Activated CD4-positive, alpha-beta memory T cell treated with anti-CD3 and anti-CD28 coated beads, Interleukin-2, amount 10 ng/mL, durations not matched to agents 7 days and 5 days (primary cell): ENCODE results near the gene SNED1. TPM values are rescaled to one million over a fixed set of nuclear protein-coding genes. Genes with fewer than 3 reads are reported as not detected.

ENCODE experiments used
- CTCF ChIA-PET: fragments of 350-600 bp; sonication (Branson Sonifier 250); formaldehyde crosslinking; loops from one replicate; lab custom pipeline; 2021; ENCODE audit warnings: antibody characterized with exemption, inconsistent platforms; lab: Charles Lee
- POLR2A ChIA-PET: fragments of 350-600 bp; sonication (Branson Sonifier 250); formaldehyde crosslinking; loops from one replicate; lab custom pipeline; 2021; ENCODE audit warnings: antibody characterized with exemption; lab: Charles Lee
- DNase-seq: peaks from one replicate; pipeline ENCODE4 v3.0.0-alpha.2; 2020
- H3K27ac Mint-ChIP-seq: one replicate; pipeline ENCODE4 v1.8.0; 2021; ENCODE audit warnings: mild to moderate bottlenecking, mixed read lengths
- H3K27me3 Mint-ChIP-seq: one replicate; pipeline ENCODE4 v1.8.0; 2021; ENCODE audit warnings: mixed read lengths
- H3K36me3 Mint-ChIP-seq: one replicate; pipeline ENCODE4 v1.8.0; 2021; ENCODE audit warnings: low read depth, mixed read lengths
- H3K4me1 Mint-ChIP-seq: one replicate; pipeline ENCODE4 v1.8.0; 2021; ENCODE audit warnings: mixed read lengths
- H3K4me3 Mint-ChIP-seq: one replicate; pipeline ENCODE4 v1.8.0; 2021; ENCODE audit warnings: mild to moderate bottlenecking, mixed read lengths
- H3K9me3 Mint-ChIP-seq: one replicate; pipeline ENCODE4 v1.8.0; 2021; ENCODE audit warnings: mixed read lengths
- total RNA-seq, 2 experiments: library from RNA; stranded (reverse); gene quantifications; one replicate each; pipeline ENCODE4 v1.2.3, GENCODE V29; 2021

The SNED1 gene
- total RNA-seq, 2 experiments from 2014 or later = 32.6 to 34.3 TPM

DNA sequence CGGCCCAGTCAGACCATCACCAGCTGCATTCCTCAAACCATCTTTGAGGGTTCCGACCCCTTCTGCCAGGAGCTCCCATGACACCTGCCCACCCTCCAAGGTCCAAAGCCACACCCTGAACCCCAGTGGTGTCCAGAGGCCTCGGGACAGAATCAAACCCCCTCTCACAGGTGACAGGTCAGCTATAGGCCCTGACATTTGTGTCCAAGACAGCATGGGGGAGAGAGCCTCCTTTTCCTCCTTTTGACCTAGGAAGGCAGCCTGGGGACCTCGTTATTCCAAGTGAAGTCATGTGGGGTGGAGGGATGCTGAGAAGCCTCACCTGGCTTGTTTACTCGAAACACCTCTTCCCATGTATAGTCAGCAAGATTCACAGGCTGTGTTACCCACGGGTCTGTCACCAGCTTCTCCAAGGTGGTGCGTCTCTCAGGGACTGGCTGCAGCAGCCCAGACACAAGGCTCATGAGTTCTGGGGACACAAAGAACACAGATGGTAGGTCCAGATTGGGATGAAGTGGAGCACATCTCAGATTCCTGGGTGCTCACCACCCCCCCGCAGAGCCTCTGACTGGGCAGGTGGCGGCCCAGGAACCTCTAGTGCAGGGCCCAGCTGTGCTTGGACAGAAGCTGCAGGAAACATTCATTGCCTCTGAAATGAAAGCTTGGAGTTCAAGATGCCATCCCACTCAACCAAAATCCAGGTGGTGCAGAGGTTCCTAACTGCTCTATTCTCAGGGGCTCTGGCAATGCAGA, 108.8 kb downstream of the SNED1 start:
- Mint-ChIP-seq H3K4me3 (no peak overlapping the region), H3K27ac (peak overlapping the region; percentile 98), H3K36me3 (peaks cover 35% of the 10 kb centered on the region), H3K9me3 (no peaks in the 10 kb centered on the region), H3K4me1 (peaks cover 53% of the 10 kb centered on the region), H3K27me3 (no peaks in the 10 kb centered on the region)
- DNase-seq = no peak
- ChIA-PET POLR2A (interaction anchor here (4.4 kb wide), 1 partner anchor 43 kb away, joined by 17 read pairs; the partner anchor contains the start of genes PASK and PPP1R7), CTCF (no interaction called here)

- H3K36me3 Mint-ChIP-seq = peaks cover 35% of the 10 kb centered on the region
- POLR2A ChIA-PET = interaction anchor here (1.6 to 4.4 kb wide), 3 partner anchors 13 to 42 kb away, joined by 9 to 17 read pairs (median 10); partner anchors contain the start of genes PASK and PPP1R7
- CTCF ChIA-PET = interaction anchor here (1.2 kb wide), 1 partner anchor 41 kb away, joined by 3 read pairs; the partner anchor contains the start of gene PASK
- H3K4me3 Mint-ChIP-seq = peak overlapping the region; percentile 73
- H3K9me3 Mint-ChIP-seq = no peaks in the 10 kb centered on the region
- H3K27me3 Mint-ChIP-seq = no peaks in the 10 kb centered on the region
- peak overlapping the region; percentile 98 for H3K27ac Mint-ChIP-seq
- peak; percentile 40 for DNase-seq
- H3K4me1 Mint-ChIP-seq = peaks cover 51% of the 10 kb centered on the region
Observed at GRCh38 chr2:241108271-241109209, 110.1 kb downstream of the SNED1 start.

- peak; percentile 37 for DNase-seq
- Mint-ChIP-seq H3K4me1 (peaks cover 47% of the 10 kb centered on the region), H3K27me3 (no peaks in the 10 kb centered on the region), H3K4me3 (peak overlapping the region; percentile 73), H3K36me3 (peaks cover 42% of the 10 kb centered on the region), H3K27ac (peak overlapping the region; percentile 98), H3K9me3 (no peaks in the 10 kb centered on the region)
- ChIA-PET POLR2A (interaction anchor here (1.6 to 4.4 kb wide), 3 partner anchors 14 to 41 kb away, joined by 9 to 17 read pairs (median 10); partner anchors contain the start of genes PASK and PPP1R7), CTCF (interaction anchor here (1.2 kb wide), 1 partner anchor 40 kb away, joined by 3 read pairs; the partner anchor contains the start of gene PASK)
Observed at GRCh38 chr2:241109210-241110088, 111.0 kb downstream of the SNED1 start.

DNA sequence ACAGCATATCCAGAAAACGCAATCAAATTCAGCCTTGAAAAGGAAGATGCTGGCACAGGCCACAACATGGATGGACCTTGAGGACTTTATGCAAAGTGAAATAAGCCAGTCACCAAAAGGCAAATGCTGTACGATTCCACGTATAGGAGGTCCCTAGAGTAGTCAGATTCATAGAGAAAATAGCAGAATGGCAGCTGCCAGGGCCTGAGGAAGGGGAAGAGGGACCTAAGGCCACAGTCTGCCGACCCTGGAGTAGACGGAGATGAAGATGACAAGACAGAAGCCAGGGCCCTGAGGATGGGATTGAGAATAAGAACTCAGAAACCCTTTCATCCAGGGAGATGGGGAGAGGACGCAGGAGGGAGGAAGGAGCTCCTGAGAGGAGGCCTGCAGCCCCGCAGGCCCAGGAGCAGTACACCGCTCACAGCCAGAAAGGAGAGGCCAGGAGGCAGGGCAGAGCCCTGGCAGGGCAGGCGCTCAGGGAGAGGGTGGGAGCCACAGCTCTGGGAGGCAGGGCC, 111.7 kb downstream of the SNED1 start:
- peak overlapping the region; percentile 73 for H3K4me3 Mint-ChIP-seq
- no peak for DNase-seq
- peaks cover 49% of the 10 kb centered on the region for H3K36me3 Mint-ChIP-seq
- ChIA-PET POLR2A (interaction anchor here (1.6 to 4.4 kb wide), 3 partner anchors 8 to 40 kb away, joined by 6 to 17 read pairs (median 9); partner anchors contain the start of genes MTERF4, PASK and PPP1R7), CTCF (no interaction called here)
- H3K27ac Mint-ChIP-seq = peak overlapping the region; percentile 98
- H3K4me1 Mint-ChIP-seq = peaks cover 47% of the 10 kb centered on the region
- no peaks in the 10 kb centered on the region for H3K27me3 Mint-ChIP-seq
- no peaks in the 10 kb centered on the region for H3K9me3 Mint-ChIP-seq

DNA sequence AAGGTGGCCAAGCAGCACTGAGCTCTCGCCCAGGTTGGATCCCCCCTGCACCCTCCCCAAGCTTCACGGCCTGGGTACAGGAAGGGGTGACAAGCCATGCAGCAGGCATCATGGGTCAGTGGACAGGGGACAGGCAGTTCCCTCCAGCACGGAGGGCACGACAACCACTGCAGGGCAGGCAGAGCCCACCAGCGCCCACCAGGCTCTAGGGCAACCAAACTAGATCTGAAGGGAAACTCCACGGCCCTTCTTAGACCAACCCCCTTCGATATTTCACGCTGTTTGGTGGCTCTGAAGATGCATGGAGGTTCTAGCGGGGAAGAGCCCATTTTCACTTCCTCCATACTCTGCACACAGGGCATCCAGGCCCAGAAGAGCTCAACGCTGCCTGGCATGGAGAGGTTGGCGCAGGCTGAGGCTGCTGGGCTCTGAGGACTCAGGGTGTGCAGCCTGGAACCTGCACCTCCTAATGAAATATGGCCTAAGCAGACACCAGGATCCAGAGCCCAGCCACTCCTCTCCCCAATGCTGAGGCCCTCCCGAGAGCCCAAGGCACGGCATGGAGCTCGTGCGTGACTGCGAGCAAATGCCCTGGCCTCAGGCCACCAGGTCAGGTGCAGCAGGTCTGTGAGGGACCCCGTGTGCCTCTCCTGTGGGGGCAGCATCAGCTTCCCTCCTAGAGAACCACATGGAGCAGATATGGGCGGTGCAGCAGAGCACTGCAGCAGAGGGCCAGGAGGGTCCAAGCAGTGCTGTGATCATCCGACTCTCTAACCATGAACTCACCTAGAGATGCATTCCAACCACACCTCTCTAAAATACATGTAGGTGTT, 112.4 kb downstream of the SNED1 start:
- POLR2A ChIA-PET = interaction anchor here (1.6 to 4.4 kb wide), 2 partner anchors 9 to 39 kb away, joined by 6 to 17 read pairs; partner anchors contain the start of genes MTERF4, PASK and PPP1R7
- no peak for DNase-seq
- no peaks in the 10 kb centered on the region for H3K27me3 Mint-ChIP-seq
- H3K4me1 Mint-ChIP-seq = peaks cover 47% of the 10 kb centered on the region
- H3K4me3 Mint-ChIP-seq = peak overlapping the region; percentile 73
- H3K27ac Mint-ChIP-seq = peak overlapping the region; percentile 98
- H3K36me3 Mint-ChIP-seq = peaks cover 51% of the 10 kb centered on the region
- no peaks in the 10 kb centered on the region for H3K9me3 Mint-ChIP-seq
- CTCF ChIA-PET = no interaction called here

GRCh38 chr2:241111440-241111805, 113.0 kb downstream of the SNED1 start:
- Mint-ChIP-seq H3K4me3 (peak overlapping the region; percentile 73), H3K4me1 (peaks cover 47% of the 10 kb centered on the region), H3K9me3 (no peaks in the 10 kb centered on the region), H3K36me3 (peaks cover 54% of the 10 kb centered on the region), H3K27ac (peak overlapping the region; percentile 98), H3K27me3 (no peaks in the 10 kb centered on the region)
- CTCF ChIA-PET = no interaction called here
- DNase-seq = no peak
- POLR2A ChIA-PET = interaction anchor here (1.6 to 4.4 kb wide), 2 partner anchors 9 to 39 kb away, joined by 6 to 17 read pairs; partner anchors contain the start of genes MTERF4, PASK and PPP1R7

DNA sequence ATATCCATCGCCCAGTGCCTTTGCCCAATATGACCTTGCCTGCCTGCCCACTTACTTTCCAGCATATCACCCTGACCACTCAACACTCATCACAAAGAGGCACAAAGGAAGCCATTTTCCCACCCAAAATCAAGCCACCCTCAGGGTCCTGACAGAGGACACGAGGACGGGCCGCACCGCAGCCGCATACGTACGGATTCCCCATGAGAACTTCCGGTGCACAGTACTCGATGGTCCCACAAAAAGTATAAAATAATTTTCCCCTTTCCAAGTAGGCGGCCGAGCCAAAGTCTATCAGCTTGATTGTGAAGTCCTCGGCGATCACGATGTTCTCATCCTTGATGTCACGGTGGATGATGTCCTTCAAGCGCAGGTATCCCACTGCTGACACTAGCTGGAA, 113.6 kb downstream of the SNED1 start:
- ChIA-PET POLR2A (interaction anchor here (1.1 to 4.4 kb wide), 3 partner anchors 10 to 38 kb away, joined by 3 to 17 read pairs (median 6); partner anchors contain the start of genes MTERF4, PASK and PPP1R7), CTCF (no interaction called here)
- H3K4me3 Mint-ChIP-seq = peak overlapping the region; percentile 73
- peaks cover 53% of the 10 kb centered on the region for H3K36me3 Mint-ChIP-seq
- peaks cover 47% of the 10 kb centered on the region for H3K4me1 Mint-ChIP-seq
- H3K9me3 Mint-ChIP-seq = no peaks in the 10 kb centered on the region
- H3K27ac Mint-ChIP-seq = peak overlapping the region; percentile 98
- DNase-seq = no peak
- H3K27me3 Mint-ChIP-seq = no peaks in the 10 kb centered on the region

DNA sequence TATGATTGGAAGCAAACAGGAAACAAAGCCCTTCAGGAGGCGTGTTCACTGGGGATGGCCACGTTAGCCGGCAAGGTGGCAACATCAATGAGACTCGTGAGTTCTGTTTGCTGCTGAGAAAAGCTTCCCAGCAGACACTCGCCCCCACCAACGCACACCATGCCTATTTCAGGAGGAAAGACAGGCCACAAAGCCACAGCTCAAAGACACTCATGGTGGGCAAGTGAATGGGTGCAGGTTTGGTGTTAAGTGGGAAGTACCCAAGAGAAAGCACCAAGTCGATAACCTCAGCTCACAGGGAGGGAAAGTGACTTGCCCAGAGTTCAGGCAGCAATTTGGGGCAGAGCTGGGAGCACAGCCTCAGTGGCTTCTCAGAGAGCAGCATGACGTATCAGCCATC, 114.2 kb downstream of the SNED1 start:
- no peak for DNase-seq
- peaks cover 45% of the 10 kb centered on the region for H3K4me1 Mint-ChIP-seq
- no peaks in the 10 kb centered on the region for H3K27me3 Mint-ChIP-seq

GRCh38 chr2:241114836-241115235, 116.4 kb downstream of the SNED1 start:
- H3K9me3 Mint-ChIP-seq = no peaks in the 10 kb centered on the region
- H3K27me3 Mint-ChIP-seq = no peaks in the 10 kb centered on the region
- H3K27ac Mint-ChIP-seq = no peak overlapping the region
- ChIA-PET POLR2A (no interaction called here), CTCF (no interaction called here)
- no peak for DNase-seq
- H3K4me3 Mint-ChIP-seq = no peak overlapping the region
- H3K4me1 Mint-ChIP-seq = peaks cover 23% of the 10 kb centered on the region
- H3K36me3 Mint-ChIP-seq = peaks cover 44% of the 10 kb centered on the region

More for the DNA sequence above, 114.2 kb downstream of the SNED1 start:
- Mint-ChIP-seq H3K36me3 (peaks cover 50% of the 10 kb centered on the region), H3K9me3 (no peaks in the 10 kb centered on the region), H3K4me3 (peak overlapping the region; percentile 73), H3K27ac (peak overlapping the region; percentile 98)
- POLR2A ChIA-PET = interaction anchor here (1.0 to 1.4 kb wide), 3 partner anchors 10 to 37 kb away, joined by 3 to 6 read pairs (median 3); partner anchors contain the start of genes MTERF4 and PASK
- CTCF ChIA-PET = no interaction called here

DNA sequence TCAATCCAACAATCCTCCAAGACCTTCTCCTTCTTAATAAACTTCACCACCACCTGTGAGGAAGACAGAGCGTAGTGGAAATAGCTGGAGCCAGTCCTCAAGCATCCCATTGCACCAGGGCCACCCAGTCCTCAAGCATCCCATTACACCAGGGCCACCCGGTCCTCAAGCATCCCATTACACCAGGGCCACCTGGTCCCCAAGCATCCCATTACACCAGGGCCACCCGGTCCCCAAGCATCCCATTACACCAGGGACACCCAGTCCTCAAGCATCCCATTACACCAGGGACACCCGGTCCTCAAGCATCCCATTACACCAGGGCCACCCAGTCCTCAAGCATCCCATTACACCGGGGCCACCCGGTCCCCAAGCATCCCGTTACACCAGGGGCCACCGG, 116.9 kb downstream of the SNED1 start:
- Mint-ChIP-seq H3K4me3 (no peak overlapping the region), H3K4me1 (peaks cover 18% of the 10 kb centered on the region), H3K36me3 (peaks cover 43% of the 10 kb centered on the region), H3K27ac (no peak overlapping the region), H3K27me3 (no peaks in the 10 kb centered on the region), H3K9me3 (no peaks in the 10 kb centered on the region)
- DNase-seq = no peak
- ChIA-PET CTCF (no interaction called here), POLR2A (no interaction called here)
